ENCODE data around the gene TXN2. TPM values are rescaled to one million over a fixed set of nuclear protein-coding genes. Genes with fewer than 3 reads are reported as not detected.

The TXN2 gene, protein sequence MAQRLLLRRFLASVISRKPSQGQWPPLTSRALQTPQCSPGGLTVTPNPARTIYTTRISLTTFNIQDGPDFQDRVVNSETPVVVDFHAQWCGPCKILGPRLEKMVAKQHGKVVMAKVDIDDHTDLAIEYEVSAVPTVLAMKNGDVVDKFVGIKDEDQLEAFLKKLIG
- total RNA-seq, result 17.4 and 18.6 TPM in 2 replicates

DNA sequence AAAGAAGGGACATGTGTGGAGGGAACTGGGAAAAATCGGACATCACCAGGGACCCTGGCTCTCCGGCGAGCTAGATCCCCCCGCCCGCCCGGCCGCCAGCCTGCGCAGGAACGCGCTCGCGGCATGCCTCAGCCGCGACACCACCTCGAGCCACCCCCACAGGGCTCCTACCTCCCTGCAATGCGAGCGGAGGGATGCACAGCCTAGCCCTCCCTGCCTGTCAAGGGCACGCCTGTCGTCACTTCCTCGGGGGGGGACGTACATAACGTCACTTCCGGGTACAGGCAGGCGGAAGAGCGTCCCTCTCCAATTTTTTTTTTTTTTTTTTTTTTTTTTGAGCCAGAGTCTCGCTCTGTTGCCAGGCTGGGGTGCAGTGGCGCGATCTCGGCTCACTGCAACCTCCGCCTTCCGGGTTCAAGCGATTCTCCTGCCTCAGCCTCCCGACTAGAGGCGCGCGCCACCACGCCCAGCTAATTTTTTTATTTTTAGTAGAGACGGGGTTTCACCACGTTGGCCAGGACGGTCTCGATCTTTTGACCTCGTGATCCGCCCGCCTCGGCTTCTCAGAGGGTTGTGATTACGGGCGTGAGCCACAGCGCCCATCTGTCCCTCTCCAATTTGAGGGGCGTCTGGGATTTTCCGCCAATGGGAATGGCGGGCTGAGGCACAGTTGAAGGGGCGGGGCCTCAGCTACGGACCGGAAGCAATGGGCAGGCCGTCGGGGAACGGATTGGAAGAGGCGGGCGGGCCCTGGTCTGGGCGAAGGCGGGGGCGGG lies at the start of gene TXN2:
Gene TXN2, minus strand, starts transcription at position 248 of the 776 bp plus-strand sequence. CDS start 803 bp downstream, outside the sequence.
- Histone ChIP-seq H3K36me3 (ENCODE audit: insufficient read depth, low read length) (peaks cover 34% of the 10 kb centered on the region), H3K4me2 (ENCODE audit: insufficient read depth, low read length) (peak within 1 kb of the TSS; percentile 90), H3K27ac (ENCODE audit: low read depth, low read length) (peak within 1 kb of the TSS; percentile 78), H2AFZ (ENCODE audit: low read length) (peak within 1 kb of the TSS; percentile 83), H3K27me3 (ENCODE audit: insufficient read depth, low read length) (no peaks in the 10 kb centered on the region), H3K4me1 (ENCODE audit: insufficient read depth, low read length) (peaks cover 9% of the 10 kb centered on the region), H3K4me3 (ENCODE audit: insufficient read depth, low read length) (peak within 1 kb of the TSS; percentile 77), H3K79me2 (ENCODE audit: insufficient read depth, low read length) (peaks cover 27% of the 10 kb centered on the region), H3K9me3 (ENCODE audit: low read depth, low read length) (no peaks in the 10 kb centered on the region), H4K20me1 (ENCODE audit: insufficient read depth, low read length) (no peaks in the 10 kb centered on the region)
- DNase-seq (ENCODE audit: insufficient read length, low spot score, missing footprints), result peak; percentile 97
- TF ChIP-seq, protein P1, sequence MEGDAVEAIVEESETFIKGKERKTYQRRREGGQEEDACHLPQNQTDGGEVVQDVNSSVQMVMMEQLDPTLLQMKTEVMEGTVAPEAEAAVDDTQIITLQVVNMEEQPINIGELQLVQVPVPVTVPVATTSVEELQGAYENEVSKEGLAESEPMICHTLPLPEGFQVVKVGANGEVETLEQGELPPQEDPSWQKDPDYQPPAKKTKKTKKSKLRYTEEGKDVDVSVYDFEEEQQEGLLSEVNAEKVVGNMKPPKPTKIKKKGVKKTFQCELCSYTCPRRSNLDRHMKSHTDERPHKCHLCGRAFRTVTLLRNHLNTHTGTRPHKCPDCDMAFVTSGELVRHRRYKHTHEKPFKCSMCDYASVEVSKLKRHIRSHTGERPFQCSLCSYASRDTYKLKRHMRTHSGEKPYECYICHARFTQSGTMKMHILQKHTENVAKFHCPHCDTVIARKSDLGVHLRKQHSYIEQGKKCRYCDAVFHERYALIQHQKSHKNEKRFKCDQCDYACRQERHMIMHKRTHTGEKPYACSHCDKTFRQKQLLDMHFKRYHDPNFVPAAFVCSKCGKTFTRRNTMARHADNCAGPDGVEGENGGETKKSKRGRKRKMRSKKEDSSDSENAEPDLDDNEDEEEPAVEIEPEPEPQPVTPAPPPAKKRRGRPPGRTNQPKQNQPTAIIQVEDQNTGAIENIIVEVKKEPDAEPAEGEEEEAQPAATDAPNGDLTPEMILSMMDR (IDR thresholded peaks at IDR 0.05; ENCODE audit: extremely low read depth, low read depth, low read length), result no peak

DNA sequence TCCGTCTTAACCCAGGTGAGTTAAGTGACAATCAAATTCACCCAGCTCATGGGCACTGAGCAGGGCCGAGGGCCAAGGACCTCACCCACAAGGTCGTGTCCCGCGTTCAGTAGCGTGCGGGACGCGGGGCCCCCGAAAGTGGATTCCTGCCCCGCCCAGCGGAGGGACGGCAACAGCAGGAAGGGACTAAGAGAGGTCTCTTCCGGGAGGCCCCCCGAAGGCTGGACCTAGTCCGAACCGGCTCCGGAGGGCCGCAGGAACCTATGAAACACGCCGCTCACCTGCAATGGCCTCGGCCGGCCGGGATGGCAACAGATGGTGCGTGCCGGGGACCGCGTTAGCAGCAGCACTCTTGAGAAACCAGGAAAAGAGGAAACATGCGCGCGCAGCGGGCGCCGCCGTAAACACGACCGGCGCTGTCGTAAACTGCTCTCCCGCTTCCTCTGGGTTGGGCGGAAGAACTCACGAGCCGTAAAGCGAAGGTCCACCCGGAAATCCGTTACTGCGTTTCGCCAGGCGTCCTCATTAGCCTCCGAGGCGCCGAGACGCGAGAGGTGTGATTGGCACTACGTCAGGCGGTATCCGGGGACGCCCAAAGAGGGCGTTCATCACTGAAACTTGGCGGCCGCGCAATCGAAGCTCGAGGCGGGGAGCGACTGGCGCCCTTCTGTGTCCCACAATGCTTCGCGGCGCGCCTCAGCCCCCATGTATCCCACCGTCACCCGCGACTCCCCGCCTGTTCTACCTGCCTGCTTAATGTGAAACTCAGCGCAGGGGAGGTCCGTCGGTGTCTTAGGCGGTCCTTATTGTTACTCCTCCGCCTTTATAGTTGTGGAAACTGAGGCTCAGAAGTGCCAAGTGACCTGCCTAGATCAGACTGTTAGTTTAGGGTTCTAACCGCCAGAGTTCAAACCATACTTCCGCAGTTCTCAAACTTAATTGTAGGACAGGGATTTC lies 47.6 kb upstream of the TXN2 start, which contains the start of gene EIF3D:
Gene EIF3D, minus strand, starts transcription at position 372 of the 957 bp plus-strand sequence. CDS start 3,045 bp downstream, outside the sequence.
- Histone ChIP-seq H3K4me3 (ENCODE audit: insufficient read depth, low read length) (peak within 1 kb of the TSS; percentile 93), H3K27ac (ENCODE audit: low read depth, low read length) (peak within 1 kb of the TSS; percentile 81), H3K36me3 (ENCODE audit: insufficient read depth, low read length) (peaks cover 31% of the 10 kb centered on the region), H3K4me2 (ENCODE audit: insufficient read depth, low read length) (peak within 1 kb of the TSS; percentile 92), H3K4me1 (ENCODE audit: insufficient read depth, low read length) (peaks cover 16% of the 10 kb centered on the region), H3K9me3 (ENCODE audit: low read depth, low read length) (no peaks in the 10 kb centered on the region), H4K20me1 (ENCODE audit: insufficient read depth, low read length) (peaks cover 23% of the 10 kb centered on the region), H2AFZ (ENCODE audit: low read length) (peak within 1 kb of the TSS; percentile 98), H3K79me2 (ENCODE audit: insufficient read depth, low read length) (peaks cover 41% of the 10 kb centered on the region), H3K27me3 (ENCODE audit: insufficient read depth, low read length) (no peaks in the 10 kb centered on the region)
- TF ChIP-seq, protein P1 (IDR thresholded peaks at IDR 0.05; ENCODE audit: extremely low read depth, low read depth, low read length), result no peak
- DNase-seq (ENCODE audit: insufficient read length, low spot score, missing footprints), result peak; percentile 94

DNA sequence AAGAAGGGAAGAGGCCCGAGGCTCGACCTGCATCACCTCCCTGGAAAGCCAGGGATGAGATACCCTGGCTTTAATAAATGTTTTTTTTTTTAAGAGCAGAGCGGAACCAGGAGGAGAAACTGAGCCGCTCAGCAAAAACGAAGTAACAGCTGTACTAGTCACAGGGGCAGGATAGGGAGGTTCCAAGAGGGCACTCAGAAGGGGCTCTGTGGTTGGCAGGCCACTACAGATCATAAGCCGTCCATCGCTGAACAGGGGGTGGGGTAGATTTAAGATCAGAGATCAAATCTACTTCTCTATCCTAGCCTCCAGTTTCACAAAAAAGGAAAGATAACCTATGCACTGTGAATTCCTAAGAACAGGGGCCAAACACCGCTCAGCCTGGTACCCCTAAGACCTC lies 46.9 kb upstream of the TXN2 start:
- TF ChIP-seq, protein P1 (IDR thresholded peaks at IDR 0.05; ENCODE audit: extremely low read depth, low read depth, low read length), result no peak

More for the DNA sequence above, 46.9 kb upstream of the TXN2 start:
- Histone ChIP-seq H3K4me1 (ENCODE audit: insufficient read depth, low read length) (peaks cover 16% of the 10 kb centered on the region), H2AFZ (ENCODE audit: low read length) (peak overlapping the region; percentile 98), H3K4me3 (ENCODE audit: insufficient read depth, low read length) (peak overlapping the region; percentile 93), H3K9me3 (ENCODE audit: low read depth, low read length) (no peaks in the 10 kb centered on the region), H4K20me1 (ENCODE audit: insufficient read depth, low read length) (peaks cover 28% of the 10 kb centered on the region), H3K4me2 (ENCODE audit: insufficient read depth, low read length) (peak overlapping the region; percentile 92), H3K27ac (ENCODE audit: low read depth, low read length) (peak overlapping the region; percentile 81), H3K27me3 (ENCODE audit: insufficient read depth, low read length) (no peaks in the 10 kb centered on the region), H3K36me3 (ENCODE audit: insufficient read depth, low read length) (peaks cover 38% of the 10 kb centered on the region), H3K79me2 (ENCODE audit: insufficient read depth, low read length) (peaks cover 41% of the 10 kb centered on the region)
- DNase-seq (ENCODE audit: insufficient read length, low spot score, missing footprints), result no peak

Measured in osteoblast (primary cell).